Measurements from ENCODE around the gene ACTL9.
"Not testable (repeated sequence)": the region's sequence is repeated elsewhere in the genome, so short reads cannot be mapped to it uniquely, and the experiment has no call there.

ACTL9 gene, protein sequence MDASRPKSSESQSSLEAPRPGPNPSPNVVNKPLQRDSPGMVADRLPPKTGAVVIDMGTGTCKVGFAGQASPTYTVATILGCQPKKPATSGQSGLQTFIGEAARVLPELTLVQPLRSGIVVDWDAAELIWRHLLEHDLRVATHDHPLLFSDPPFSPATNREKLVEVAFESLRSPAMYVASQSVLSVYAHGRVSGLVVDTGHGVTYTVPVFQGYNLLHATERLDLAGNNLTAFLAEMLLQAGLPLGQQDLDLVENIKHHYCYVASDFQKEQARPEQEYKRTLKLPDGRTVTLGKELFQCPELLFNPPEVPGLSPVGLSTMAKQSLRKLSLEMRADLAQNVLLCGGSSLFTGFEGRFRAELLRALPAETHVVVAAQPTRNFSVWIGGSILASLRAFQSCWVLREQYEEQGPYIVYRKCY
- total RNA-seq = 0 reads per million in 2 experiments

DNA sequence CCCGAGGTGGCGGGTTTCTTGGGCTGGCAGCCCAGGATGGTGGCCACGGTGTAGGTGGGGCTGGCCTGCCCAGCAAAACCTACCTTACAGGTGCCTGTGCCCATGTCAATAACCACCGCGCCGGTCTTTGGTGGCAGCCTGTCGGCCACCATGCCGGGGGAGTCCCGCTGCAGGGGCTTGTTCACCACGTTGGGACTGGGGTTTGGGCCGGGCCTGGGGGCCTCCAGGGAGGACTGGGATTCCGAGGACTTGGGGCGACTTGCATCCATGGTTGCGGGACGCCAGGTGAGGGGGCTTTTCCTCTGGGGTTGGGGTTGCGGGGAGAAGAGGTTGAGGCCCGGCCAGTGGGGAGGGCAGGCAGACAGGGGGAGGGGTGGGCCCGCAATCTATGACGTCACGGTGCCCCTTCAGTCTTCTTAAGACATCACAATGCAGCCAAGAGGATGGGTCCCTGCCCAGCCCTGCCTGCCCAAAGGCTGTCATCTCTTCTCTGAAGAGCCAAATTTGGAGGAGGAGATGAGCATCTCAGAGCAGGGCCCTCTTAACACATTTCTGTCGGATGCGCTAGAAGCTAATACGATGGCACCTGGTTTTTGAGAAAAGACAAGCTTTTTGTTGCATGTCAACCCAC, at the start of gene ACTL9:
ACTL9 (minus strand) TSS at position 363 of the 631 bp plus-strand sequence; CDS start at position 269, 94 bp downstream.
- DNase-seq (ENCODE audit: low read depth) = no peak

DNA sequence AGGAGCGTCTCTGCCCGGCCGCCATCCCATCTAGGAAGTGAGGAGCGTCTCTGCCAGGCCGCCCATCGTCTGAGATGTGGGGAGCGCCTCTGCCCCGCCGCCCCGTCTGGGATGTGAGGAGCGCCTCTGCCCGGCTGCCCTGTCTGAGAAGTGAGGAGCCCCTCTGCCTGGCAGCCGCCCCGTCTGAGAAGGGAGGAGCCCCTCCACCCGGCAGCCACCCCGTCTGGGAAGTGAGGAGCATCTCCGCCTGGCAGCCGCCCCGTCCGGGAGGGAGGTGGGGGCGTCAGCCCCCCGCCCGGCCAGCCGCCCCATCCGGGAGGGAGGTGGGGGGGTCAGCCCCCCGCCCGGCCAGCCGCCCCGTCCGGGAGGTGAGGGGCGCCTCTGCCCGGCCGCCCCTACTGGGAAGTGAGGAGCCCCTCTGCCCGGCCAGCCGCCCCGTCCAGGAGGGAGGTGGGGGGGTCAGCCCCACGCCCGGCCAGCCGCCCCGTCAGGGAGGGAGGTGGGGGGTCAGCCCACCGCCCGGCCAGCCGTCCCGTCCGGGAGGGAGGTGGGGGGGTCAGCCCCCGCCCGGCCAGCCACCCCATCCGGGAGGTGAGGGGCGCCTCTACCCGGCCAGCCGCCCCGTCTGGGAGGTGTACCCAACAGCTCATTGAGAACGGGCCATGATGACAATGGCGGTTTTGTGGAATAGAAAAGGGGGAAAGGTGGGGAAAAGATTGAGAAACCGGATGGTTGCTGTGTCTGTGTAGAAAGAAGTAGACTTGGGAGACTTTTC, 40.9 kb upstream of the ACTL9 start:
- DNase-seq (ENCODE audit: low read depth) = not testable (repeated sequence)

DNA sequence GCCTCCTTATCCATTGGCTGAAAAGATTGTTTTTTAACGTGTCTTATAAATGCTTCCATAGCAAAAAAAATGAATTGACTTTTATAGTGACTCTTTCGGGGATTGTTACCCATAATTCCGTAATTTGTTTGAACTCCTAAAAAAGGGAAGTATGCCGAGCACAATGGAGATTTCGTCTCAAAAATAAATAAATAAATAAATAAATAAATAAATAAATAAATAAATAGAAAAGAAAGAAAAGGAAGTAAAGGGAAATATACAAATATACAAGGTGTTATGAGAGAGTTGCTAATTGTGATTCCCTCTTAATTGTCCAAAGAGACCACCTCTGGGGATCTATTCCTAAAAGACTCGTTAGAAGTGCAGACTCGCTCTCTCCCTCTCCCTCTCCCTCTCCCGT, 39.8 kb upstream of the ACTL9 start:
- no peak for DNase-seq (ENCODE audit: low read depth)

DNA sequence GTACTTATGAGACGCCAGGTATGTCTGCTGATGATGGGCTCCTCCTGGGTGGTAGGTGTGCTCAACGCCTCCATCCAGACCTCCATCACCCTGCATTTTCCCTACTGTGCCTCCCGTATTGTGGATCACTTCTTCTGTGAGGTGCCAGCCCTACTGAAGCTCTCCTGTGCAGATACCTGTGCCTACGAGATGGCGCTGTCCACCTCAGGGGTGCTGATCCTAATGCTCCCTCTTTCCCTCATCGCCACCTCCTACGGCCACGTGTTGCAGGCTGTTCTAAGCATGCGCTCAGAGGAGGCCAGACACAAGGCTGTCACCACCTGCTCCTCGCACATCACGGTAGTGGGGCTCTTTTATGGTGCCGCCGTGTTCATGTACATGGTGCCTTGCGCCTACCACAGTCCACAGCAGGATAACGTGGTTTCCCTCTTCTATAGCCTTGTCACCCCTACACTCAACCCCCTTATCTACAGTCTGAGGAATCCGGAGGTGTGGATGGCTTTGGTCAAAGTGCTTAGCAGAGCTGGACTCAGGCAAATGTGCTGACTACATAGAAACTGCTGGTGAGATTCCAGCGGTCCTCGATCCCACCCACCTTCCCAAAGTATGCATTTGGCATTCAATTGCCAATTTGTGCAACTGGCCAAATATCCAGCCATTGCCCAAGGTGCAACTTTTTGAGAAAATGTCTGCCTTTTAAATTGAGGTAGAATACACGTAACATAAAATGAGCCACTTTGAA, 33.0 kb upstream of the ACTL9 start:
- no peak for DNase-seq (ENCODE audit: low read depth)

DNA sequence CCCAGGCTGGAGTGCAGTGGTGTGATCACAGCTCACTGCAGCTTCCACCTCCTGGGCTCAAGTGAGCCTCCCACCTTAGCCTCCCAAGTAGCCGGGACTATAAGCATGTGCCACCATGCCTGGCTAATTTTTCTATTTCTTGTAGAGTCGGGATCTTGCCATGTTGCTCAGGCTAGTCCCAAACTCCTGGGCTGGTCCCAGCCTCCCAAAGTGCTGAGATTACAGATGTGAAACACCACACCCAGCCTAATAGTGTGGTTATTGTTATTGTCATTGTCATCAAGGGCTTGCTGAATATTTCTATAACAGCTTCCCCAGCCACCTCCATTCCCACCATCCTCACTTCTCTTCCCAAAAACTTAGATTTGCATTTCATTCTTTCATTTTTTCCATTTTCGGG, 25.7 kb upstream of the ACTL9 start:
- no peak for DNase-seq (ENCODE audit: low read depth)

DNA sequence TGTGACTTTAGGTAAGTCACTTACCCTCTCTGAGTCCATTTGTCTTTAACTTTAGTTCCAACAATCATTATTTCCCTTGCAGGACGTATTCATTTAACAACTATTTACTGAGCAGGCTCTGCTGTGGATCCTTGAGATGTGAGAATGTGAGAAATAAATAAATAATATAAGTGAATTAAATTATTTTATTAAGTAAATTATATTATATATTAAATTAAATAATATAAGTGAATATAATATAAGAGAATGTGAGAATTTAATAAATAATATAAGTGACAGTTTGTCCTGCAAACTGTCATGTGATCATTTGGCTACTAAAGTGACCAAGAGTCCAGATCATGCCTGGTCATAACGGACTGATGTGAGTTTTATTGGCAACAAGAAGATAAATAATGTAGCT, 23.4 kb upstream of the ACTL9 start:
- no peak for DNase-seq (ENCODE audit: low read depth)

DNA sequence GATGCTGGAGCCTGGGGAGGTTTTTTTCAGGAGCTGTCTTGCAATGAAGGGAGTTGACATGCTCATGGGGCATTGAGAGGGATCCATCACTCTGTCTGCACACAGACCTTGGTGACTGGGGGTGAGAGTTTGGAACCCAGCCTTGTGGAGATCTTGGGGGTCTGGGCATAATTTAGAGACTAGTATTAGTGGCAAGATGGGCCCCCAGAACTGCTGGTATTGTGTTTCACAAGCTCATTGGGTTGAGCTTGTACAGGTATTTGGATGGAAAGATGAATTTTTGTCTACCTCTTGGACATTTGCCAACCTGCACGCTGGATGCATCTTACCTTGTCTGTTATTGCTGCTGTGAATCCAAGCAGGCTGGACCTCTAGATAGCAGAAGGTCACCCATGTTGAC, 22.7 kb upstream of the ACTL9 start, which contains the start of gene OR2Z1:
OR2Z1 (plus strand) TSS at position 301 of the 400 bp plus-strand sequence. CDS start 9,395 bp downstream, outside the sequence.
- no peak for DNase-seq (ENCODE audit: low read depth)

DNA sequence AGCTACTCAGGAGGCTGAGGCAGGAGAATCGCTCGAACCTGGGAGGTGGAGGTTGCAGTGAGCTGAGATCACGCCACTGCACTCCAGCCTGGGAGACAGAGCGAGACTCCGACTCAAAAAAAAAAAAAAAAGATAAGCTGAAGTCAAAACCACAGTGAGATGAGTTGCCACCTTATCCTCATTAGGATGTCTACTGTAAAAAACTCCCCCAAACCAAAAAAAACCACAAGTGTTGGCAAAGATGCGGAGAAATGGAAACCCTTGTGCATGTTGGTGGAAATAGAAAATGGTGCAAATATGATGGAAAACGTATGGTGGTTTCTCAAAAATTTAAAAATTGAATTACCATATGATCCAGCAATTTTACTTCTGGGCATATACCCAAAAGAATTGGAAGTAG, 11.7 kb upstream of the ACTL9 start:
- not testable (repeated sequence) for DNase-seq (ENCODE audit: low read depth)

DNA sequence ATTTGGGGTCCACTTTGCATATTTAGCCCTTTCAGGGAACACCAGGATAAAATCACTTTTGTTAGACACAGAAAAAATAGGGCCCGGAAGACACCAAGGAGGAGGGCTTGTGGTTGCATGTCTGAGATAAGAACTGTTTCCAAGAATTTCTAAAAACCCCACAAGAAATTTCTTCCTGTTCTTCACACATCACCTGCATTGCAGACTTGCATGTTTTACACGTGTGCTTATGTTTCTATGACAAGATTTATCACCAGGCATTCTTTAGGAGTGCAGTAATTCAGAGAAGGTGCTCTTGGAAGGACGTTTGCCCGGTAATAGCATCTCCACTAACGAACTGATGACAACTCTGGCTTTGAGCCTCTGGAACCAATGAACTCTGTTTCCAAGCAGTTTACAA, 7.1 kb upstream of the ACTL9 start:
- DNase-seq (ENCODE audit: low read depth) = no peak

DNA sequence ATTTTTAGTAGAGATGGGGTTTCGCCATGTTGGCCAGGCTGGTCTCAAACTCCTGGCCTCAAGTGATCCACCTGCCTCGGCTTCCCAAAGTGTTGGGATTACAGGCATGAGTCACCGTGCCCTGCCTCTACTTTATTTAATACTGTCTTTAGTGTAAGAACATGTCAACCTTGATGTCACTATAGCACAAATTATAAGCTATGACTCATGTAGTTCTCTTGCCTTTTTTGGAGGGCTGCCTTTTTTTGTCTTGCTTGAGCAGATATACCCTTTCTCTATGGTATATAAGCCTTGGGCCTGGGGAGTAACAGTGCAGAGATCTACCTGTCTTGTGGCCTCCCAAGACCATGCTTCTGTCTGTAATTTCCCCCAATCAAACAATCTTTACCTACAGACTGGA, 6.7 kb upstream of the ACTL9 start:
- not testable (repeated sequence) for DNase-seq (ENCODE audit: low read depth)

DNA sequence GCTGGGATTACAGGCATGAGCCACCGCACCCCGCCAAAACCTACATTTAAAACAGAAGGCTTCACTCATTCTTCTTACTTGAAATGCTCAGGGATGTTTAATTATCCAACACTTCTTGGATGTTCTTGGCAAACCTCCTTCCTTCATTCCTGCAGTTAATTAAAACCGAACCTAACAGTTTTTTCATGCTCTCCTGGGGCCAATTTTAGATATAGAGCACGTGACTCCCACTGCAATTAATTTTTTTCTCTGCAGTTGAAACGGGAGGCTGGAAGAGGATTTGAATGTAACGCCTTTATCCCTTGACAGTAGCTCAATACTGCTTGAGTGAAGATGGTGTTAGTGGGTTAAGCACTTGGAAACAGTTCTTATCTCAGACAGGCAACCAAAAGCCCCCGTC, 4.6 kb upstream of the ACTL9 start:
- no peak for DNase-seq (ENCODE audit: low read depth)

DNA sequence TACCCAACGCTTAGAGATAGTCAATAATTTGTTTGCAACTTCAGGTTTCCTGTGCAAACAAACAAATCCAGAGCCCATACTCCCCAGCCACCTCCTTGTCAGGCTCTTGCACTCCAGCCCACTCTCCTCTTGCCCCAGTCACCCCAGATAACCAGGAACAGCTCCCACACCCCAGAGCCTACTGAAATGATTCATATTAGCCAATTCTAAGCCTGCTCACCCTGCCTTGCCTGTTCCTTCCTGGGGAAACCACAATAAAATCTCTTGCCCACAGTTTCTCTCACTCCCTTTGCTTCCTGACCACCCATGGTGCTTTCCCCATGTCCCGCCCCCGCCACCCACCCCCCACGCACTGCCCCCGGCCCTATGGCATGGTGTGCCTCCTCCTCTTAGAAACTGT, 3.8 kb upstream of the ACTL9 start:
- DNase-seq (ENCODE audit: low read depth) = no peak

DNA sequence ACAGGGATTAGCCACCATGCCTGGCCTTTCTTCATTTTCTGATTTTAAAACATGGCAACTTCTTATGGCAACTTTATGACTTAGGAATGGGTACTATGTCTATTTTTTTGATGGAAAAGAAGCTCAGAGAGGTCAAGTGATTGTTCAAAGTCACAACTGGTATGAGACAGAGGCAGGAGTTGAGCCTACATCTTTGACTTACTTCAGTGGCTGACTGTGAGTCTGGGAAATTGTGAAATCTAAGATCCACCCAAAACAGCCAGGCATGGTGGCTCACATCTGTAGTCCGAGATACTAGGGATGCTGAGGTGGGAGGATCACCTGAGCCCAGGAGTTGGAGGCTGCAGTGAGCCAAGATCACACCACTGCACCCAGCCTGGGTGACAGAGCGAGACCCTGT, 2.4 kb upstream of the ACTL9 start:
- DNase-seq (ENCODE audit: low read depth) = no peak

DNA sequence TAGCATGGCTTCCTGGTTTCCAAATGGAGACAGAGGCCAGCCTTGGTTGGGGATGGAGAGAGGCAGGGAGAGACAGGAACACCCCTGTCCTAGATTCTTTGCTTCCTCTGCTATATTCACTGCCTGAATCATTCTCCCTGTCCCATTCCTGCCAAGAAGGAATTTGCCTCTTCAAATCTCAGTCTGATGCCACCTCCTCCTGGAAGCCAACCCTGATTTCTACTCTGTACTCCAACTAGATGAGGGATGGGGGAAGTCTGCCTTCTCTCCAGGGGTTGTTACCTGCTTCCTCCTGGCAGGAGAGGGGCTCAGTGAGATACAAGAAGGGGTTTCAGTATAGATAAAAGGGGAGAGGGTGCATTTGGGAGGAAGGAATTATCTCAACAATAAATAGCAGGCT, 1.3 kb upstream of the ACTL9 start:
- DNase-seq (ENCODE audit: low read depth) = no peak

DNA sequence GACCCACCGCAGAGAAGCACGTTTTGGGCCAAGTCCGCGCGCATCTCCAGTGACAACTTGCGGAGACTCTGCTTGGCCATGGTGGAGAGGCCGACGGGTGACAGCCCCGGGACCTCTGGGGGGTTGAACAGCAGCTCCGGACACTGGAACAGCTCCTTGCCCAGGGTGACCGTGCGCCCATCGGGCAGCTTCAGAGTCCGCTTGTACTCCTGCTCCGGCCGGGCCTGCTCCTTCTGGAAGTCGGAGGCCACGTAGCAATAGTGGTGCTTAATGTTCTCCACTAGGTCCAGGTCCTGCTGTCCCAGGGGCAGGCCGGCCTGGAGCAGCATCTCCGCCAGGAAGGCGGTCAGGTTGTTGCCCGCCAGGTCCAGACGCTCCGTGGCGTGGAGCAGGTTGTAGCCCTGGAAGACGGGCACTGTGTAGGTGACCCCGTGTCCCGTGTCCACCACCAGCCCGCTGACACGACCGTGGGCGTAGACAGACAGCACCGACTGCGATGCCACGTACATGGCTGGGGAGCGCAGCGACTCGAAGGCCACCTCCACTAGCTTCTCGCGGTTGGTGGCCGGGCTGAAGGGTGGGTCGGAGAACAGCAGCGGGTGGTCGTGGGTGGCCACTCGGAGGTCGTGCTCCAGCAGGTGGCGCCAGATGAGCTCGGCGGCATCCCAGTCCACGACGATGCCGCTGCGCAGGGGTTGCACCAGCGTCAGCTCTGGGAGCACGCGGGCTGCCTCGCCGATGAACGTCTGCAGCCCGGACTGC, 743 bp downstream of the ACTL9 start:
- no peak for DNase-seq (ENCODE audit: low read depth)

DNA sequence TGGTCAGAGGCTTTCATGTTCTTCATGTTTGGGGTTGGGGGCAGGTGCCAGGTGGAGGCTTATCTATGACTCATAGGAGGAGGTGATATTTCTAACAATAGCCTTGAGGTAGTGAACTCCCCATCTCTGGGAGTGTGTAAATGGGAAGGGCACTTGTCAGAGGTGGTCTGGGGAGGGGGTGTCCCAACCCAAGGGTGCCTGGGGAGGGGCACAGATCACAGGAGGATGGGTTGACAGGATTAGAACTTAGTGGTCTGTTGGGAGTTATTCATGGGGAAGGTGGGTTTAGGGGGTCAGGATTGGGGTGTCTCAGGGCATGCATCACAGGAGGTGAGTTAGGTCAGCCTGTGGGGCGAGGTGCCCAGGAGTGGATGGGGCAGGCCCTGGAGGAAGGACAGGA, 1.6 kb downstream of the ACTL9 start:
- no peak for DNase-seq (ENCODE audit: low read depth)

DNA sequence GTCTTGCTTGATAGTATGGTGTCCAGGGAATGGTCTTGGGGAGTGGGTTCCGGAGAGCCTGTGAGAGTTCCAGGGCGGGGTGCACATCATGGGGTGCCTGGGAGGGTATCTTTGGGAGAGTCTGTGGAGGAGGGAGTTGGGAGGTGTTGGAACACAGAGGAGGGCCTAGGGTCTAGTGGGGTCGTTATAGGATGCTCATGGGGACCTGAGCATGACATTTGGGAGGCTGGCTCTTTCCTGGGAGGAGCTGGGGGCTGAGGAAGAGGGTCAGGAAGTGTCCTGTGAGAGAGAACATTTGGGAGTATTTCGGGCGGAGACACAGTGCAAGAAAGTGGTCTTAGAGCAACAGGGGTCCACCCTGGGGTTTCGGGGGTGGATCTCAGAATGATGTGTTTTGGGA, 2.7 kb downstream of the ACTL9 start:
- DNase-seq (ENCODE audit: low read depth) = no peak

DNA sequence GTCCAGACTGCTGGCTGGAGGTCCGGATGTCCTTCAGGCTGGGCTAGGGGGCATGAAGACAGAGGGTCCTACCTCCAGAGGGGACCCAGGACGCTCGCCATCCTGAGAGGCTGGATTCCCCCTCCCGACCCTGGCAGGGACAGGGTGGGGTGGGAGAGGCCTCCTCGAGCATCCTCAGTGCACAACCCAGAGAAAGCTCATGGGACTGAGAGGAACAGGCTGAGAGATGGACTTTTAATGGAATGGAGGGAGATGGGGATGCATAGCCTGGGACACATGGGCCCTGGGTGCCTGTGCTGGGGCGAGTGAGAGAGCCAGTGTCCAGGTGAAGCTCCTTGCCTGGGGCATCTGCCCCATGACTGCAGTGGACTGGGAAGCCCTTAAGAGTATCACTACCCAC, 3.1 kb downstream of the ACTL9 start:
- no peak for DNase-seq (ENCODE audit: low read depth)

DNA sequence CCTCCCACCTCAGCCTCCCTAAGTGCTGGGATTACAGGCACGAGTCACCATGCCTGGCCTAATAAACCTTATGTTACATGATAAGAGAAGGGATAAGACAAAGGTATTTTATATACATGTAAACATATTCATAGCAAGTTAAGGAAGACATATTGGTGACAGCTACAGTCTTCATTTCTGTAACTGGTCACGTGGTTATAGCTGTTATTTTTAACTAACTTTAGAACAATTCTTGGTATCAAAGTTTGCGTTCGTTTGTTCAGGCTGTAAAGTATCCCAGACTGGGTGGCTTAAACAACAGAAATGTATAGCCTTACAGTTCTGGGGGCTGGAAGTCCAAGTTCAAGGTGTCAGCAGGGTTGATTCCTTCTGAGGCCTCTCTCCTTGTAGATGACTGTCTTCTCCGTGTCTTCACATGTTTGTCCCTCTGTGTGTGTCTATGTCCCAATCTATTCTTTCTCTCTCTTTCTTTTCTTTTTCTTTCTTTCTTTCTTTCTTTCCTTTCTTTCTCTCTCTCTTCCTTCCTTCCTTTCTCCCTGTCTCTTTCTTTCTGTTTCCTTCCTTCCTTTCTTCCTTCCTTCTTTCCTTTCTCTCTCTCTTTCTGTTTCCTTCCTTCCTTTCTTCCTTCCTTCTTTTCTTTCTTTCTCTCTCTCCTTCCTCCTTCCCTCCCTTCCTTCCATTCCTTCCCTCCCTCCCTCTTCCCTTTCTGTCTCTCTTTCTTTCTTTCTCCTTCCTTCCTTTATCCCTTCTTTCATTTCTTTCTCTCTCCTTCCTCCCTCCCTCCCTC, 7.6 kb downstream of the ACTL9 start:
- no peak for DNase-seq (ENCODE audit: low read depth)

DNA sequence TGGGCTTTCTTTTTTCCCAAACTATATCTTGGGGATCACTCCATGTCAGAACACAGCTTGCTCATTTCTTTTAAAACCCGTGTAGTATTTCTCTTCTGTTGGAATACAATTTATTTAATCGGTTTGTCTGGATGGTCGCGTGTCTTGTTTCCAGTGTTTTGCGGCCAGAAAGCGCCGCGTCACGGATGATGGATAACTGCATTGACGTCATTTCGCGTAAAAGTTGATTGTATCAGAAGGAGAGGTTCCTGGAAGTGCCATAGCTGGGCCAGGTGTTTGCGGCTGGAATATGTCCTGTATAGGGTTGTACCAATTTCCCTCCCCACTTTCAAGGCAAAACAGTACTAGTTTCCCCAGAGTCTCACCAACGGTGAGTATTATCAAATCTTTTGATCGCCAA, 9.7 kb downstream of the ACTL9 start:
- no peak for DNase-seq (ENCODE audit: low read depth)
